Neutrophil (primary cell): ENCODE results near the gene CPT1C.

Source experiments
- H3K27ac ChIP-seq: fragments of 200-600 bp; sonication (generic); 2 replicates; pipeline ENCODE4 v1.5.1; 2016; ENCODE audit warnings: mild to moderate bottlenecking, moderate library complexity
- H3K27me3 ChIP-seq: fragments of 200-600 bp; sonication (generic); 2 replicates; pipeline ENCODE4 v1.6.0; 2016; ENCODE audit warnings: mild to moderate bottlenecking
- H3K36me3 ChIP-seq: fragments of 200-600 bp; sonication (generic); 2 replicates; pipeline ENCODE4 v1.5.1; 2017
- H3K4me1 ChIP-seq, 2 experiments: fragments of 200-600 bp in 1 of 2; sonication (generic) in 1 of 2; 1 replicate in 1 of 2; 2 replicates in 1 of 2; pipeline versions ENCODE4 v1.5.1 to v1.6.1; 2013 to 2016; ENCODE audit warnings: low read depth in 1 of 2, low read length in 1 of 2, mild to moderate bottlenecking in 1 of 2, moderate library complexity in 1 of 2; ENCODE audit not compliant: control insufficient read depth in 1 of 2, insufficient read depth in 1 of 2
- H3K4me3 ChIP-seq, 2 experiments: fragments of 200-600 bp in 1 of 2; sonication (generic) in 1 of 2; 1 replicate in 1 of 2; 2 replicates in 1 of 2; pipeline ENCODE4 v1.5.1; 2013 to 2016; ENCODE audit warnings: low read depth in 1 of 2, low read length in 1 of 2, mild to moderate bottlenecking in 1 of 2, moderate library complexity in 1 of 2
- H3K9me3 ChIP-seq: fragments of 200-600 bp; sonication (generic); 2 replicates; pipeline ENCODE4 v1.5.1; 2016
- TF ChIP-seq, protein P1 (sequence below): fragments of 200-600 bp; sonication (generic); IDR thresholded peaks from 2 replicates; pipeline ENCODE4 v1.5.1; 2016; ENCODE audit warnings: antibody characterized with exemption

The CPT1C gene

DNA sequence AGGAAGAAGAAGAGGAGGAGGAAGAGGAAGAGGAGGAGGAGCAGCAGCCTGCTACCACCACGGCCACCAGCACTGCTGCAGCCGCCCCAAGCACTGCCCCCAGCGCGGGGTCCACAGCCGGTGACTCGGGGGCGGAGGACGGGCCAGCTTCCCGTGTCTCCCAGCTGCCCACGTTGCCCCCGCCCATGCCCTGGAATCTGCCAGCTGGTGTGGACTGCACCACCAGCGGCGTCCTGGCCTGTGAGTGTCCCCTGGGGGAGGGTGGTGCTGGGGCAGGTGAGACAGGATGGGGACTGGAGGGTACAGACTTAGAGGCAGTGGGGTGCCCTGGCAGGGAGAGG is 37.5 kb upstream of the CPT1C start:
- H3K9me3 ChIP-seq, result no peaks in the 10 kb centered on the region
- H3K4me3 ChIP-seq, result no peak overlapping the region
- H3K27me3 ChIP-seq, result no peaks in the 10 kb centered on the region
- H3K27ac ChIP-seq, result no peak overlapping the region
- H3K4me1 ChIP-seq, result no peaks in the 10 kb centered on the region
- TF ChIP-seq, protein P1, sequence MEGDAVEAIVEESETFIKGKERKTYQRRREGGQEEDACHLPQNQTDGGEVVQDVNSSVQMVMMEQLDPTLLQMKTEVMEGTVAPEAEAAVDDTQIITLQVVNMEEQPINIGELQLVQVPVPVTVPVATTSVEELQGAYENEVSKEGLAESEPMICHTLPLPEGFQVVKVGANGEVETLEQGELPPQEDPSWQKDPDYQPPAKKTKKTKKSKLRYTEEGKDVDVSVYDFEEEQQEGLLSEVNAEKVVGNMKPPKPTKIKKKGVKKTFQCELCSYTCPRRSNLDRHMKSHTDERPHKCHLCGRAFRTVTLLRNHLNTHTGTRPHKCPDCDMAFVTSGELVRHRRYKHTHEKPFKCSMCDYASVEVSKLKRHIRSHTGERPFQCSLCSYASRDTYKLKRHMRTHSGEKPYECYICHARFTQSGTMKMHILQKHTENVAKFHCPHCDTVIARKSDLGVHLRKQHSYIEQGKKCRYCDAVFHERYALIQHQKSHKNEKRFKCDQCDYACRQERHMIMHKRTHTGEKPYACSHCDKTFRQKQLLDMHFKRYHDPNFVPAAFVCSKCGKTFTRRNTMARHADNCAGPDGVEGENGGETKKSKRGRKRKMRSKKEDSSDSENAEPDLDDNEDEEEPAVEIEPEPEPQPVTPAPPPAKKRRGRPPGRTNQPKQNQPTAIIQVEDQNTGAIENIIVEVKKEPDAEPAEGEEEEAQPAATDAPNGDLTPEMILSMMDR, result no peak
- peaks cover 94% of the 10 kb centered on the region for H3K36me3 ChIP-seq

DNA sequence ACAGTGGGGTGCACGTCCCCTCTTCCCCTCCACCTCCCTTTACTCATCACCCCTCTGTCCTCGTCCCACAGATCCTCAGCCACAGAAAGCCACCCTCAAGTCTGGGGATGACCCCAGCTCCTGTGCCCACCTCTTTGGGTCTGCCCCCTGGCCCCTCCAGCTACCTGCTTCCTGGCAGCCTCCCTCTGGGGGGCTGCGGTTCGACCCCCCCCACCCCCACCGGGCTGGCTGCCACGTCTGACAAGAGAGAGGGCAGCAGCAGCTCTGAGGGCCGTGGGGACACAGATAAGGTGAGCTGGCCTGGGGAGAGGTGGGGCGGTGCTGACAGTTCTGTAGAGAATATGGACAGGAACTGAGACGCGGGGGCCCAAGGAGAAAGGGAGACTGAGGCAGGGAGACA is 36.3 kb upstream of the CPT1C start:
- no peak overlapping the region for H3K27ac ChIP-seq
- H3K4me1 ChIP-seq, result no peaks in the 10 kb centered on the region
- TF ChIP-seq, protein P1, result no peak
- H3K27me3 ChIP-seq, result no peaks in the 10 kb centered on the region
- no peaks in the 10 kb centered on the region for H3K9me3 ChIP-seq
- peaks cover 96% of the 10 kb centered on the region for H3K36me3 ChIP-seq
- H3K4me3 ChIP-seq, result no peak overlapping the region

DNA sequence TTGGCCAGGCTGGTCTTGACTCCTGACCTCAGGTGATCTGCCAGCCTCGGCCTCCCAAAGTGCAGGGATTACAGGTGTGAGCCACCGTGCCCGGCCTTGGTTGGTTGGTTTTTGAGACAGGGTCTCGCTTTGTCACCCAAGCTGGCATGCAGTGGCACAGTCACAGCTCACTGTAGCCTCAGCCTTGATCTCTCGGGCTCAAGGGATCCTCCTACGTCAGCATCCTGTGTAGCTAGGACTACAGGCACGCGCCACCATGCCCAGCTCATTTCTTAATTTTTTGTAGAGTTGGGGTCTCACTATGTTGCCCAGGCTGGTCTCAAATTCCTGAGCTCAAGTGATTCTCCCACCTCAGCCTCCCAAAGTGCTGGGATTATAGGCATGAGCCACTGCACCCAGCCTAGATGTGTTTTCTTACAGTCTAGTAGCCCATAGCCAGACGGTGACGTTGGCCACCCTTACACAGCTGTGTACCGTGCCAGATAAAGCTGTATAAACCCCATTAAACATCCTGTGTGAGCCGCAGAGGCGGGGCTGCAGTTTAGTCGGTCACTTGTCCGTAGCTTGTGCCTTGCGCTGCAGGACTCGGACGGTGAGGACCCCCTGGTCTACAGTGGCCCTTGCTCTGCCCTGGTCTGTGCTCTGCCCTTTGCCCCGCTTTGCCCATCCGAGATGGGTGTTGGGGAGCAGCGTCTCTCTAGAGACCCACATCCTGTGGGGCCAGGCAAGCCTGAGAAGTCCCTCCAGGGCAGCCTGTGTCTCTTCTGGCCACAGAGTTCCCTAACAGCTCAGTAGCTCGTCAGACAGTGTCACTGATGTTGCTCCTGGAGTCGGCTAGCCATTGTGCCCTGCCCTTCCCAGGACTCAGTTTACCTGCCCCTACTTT is 35.1 kb upstream of the CPT1C start:
- Histone ChIP-seq H3K4me1 (no peaks in the 10 kb centered on the region), H3K27ac (no peak overlapping the region), H3K36me3 (peaks cover 96% of the 10 kb centered on the region), H3K9me3 (no peaks in the 10 kb centered on the region), H3K4me3 (no peak overlapping the region), H3K27me3 (no peaks in the 10 kb centered on the region)
- TF ChIP-seq, protein P1, result no peak

DNA sequence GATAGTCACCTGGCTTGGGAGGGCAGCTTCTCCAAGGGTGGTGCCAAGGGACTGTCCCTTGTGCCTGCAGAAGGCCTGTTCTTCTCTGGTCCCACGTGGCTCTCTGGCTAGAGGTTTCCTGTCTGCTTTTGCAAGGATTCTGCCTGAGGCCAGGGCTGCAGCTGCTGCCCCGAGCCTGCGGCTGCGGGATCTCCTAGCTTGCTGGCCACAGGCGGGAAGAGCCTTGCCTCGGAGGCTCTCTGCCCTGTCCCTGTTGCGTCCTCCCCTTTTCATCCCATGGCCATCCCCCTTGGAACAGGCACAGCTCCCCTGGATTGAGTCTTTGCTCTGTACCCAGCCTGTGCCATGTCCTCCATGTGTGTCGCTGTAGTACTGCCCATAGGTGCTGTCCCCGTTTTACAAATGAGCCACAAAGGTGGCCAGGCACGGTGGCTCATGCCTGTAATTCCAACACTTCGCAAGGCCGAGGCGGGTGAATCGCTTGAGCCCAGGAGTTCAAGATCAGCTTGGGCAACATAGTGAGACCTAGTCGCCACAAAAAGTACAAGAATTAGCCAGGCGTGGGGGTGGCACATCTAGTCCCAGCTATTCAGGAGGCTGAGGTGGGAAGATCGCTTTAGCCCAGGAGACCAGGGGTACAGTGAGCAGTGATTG is 34.3 kb upstream of the CPT1C start:
- no peak overlapping the region for H3K27ac ChIP-seq
- TF ChIP-seq, protein P1, result no peak

DNA sequence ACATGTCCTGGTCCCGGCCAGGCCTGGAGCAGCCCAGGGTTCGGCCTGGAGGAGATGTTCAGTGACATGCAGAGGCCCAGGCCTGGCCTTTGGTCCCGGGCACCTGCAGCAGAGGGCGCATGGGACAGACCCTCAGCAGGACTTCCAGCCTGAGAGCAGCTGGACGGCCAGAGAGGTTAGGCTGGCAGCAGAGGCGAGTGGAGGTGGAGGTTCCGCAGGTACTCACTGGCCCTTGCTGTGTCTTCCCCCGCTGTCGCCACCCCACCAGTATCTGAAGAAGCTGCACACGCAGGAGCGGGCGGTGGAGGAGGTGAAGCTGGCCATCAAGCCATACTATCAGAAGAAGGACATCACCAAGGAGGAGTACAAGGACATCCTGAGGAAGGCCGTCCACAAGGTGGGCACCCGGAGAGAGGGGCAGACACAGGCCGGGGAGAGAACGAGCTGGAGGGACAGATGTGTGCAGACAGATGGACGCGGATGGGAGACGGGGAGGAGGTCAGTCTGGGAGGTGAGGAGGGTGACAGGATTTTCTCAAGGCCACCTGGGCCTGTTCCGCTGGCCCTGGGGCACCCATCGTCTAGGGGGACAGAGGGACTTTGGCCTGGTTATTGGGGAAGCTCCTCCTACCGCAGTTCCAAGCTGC is 33.3 kb upstream of the CPT1C start:
- Histone ChIP-seq H3K27ac (no peak overlapping the region), H3K9me3 (no peaks in the 10 kb centered on the region), H3K4me1 (no peaks in the 10 kb centered on the region), H3K36me3 (peaks cover 100% of the 10 kb centered on the region), H3K4me3 (no peak overlapping the region), H3K27me3 (no peaks in the 10 kb centered on the region)
- TF ChIP-seq, protein P1, result no peak

More for the DNA sequence above, 34.3 kb upstream of the CPT1C start:
- Histone ChIP-seq H3K9me3 (no peaks in the 10 kb centered on the region), H3K4me1 (no peaks in the 10 kb centered on the region), H3K4me3 (no peak overlapping the region), H3K36me3 (peaks cover 96% of the 10 kb centered on the region), H3K27me3 (no peaks in the 10 kb centered on the region)
